ENCODE measurements around the gene CCDC116.
"Not testable (repeated sequence)": the region's sequence is repeated elsewhere in the genome, so short reads cannot be mapped to it uniquely, and the experiment has no call there.

Gene CCDC116

DNA sequence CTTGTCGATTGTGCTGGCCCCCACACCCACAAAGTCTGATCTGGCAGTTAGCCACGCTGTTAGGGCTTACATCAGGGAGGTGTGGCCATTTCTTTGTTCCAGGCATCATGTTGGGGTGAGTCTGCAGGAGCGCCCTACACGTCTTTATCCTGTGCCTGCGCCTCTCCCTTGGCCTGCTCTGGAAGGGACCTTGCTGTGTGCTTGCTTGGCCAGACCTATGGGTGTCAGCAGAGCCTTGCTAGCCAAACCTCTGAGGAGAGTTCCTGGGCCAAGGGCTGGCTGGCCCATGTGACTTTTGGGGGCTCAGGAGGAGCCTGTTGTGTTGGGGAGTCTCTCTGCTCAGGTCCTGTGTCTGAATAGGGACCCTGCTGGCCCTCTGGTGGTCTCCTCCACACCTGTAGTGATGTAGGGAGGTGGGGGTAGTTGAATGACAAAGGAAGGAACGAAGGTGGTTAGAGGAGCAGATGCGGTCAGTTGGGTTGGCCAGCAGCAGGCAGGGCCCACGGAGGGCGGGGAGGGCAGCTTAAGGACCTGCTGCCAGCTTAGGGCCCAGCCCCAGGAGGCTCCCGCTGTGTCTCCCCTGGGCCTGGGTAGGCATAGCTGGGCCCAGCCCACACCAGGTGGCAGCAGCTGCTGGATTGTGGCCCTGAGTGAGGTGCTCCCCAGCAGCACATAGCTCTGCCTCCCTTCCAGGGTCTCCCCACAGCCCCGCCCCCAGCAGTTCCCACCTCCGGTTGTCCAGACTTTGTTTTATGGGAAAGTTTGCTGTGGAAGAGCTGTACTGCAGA is 41.2 kb downstream of the CCDC116 start:
- TF ChIP-seq JUND (IDR thresholded peaks at IDR 0.05; ENCODE audit: low read depth): no peak
- in situ Hi-C loops (cut with HindIII; ENCODE audit: low pct_unique_long_range_greater_than_20kb, low sequenced_read_pairs): no loop called here
- DNase-seq (ENCODE audit: low read depth in 1 of 2, low spot score in 1 of 2): no peak

DNA sequence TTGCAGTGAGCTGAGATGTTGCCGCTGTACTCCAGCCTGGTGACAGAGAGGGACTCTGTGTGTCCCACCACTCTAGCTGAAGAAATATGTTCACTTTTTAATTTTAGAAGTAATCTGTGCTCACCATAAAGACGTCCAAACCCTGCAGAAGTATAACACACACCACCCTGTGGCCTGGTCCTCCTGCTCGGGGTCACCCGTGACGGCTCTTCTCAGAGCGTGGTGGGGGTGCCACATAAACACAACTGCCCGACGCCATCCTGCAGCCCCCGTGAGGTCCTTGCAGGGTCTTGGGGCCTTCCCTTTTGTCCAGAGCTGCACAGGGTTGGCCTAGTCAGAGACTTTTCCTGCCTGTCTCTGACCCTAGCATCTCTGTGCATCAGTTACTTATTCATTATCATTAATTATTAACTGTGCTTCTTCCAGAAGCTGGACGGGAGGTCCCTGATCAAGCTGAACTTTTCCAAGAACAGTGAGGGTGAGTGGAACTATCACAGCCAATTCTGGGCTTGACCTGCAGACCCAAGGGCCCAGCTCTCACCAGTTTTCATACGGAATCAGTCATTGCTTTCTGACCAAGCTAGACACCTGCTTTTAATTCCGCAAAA is 42.2 kb downstream of the CCDC116 start:
- no peak for DNase-seq (ENCODE audit: low read depth in 1 of 2, low spot score in 1 of 2)
- no peak for TF ChIP-seq JUND (IDR thresholded peaks at IDR 0.05; ENCODE audit: low read depth)

DNA sequence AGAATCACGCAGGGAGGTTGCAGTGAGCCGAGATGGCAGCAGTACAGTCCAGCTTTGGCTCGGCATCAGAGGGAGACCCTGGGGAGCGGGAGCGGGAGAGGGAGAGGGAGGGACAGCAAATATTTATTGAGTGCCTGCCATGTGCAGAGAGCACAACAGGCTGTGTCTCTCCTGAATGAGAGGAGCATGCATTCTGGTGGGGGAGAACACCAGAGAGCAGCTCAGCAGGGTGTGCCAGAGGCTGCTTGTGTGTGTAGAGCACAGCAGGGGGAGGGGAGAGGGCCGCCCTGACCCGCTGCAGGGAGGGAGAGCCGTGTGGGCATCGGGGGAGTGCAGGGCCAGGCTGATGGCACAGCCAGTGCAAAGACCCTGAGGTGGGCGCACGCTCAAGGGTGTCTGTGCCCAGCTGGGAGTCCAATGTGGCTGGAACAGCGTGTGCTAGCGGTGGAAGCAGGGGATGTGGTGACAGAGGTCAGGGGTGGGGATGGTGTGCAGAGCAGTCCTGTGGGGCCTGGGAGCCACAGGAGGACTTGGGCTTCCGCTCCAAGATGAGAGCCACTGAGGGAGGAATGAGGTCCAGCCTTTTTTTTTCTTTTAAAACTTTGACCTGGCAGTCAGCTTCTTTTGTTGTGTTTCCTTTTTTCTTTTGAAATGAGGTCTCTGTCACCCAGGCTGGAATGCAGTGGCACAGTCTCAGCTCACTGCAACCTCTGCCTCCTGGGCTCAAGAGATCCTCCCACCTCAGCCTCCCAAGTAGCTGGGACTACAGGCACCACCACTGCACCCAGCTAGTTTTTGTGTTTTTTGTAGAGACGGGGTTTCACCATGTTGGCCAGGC is 45.3 kb downstream of the CCDC116 start:
- TF ChIP-seq JUND (IDR thresholded peaks at IDR 0.05; ENCODE audit: low read depth): no peak
- in situ Hi-C loops (cut with HindIII; ENCODE audit: low pct_unique_long_range_greater_than_20kb, low sequenced_read_pairs): no loop called here
- DNase-seq (ENCODE audit: low read depth in 1 of 2, low spot score in 1 of 2): no peak

More for the DNA sequence above, 42.2 kb downstream of the CCDC116 start:
- in situ Hi-C loops (cut with HindIII; ENCODE audit: low pct_unique_long_range_greater_than_20kb, low sequenced_read_pairs): no loop called here

DNA sequence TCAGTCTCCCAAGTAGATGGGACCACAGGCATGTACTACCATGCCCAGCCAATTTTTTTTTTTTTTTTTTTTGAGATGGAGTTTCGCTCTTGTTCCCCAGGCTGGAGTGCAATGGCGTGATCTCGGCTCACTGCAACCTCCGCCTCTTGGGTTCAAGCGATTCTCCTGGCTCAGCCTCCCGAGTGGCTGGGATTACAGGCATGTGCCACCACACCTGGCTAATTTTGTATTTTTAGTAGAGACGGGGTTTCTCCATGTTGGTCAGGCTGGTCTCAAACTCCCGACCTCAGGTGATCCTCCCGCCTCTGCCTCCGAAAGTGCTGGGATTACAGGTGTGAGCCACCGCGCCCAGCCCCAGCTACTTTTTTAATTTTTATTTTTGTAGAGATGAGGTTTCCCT is 46.3 kb downstream of the CCDC116 start:
- in situ Hi-C loops (cut with HindIII; ENCODE audit: low pct_unique_long_range_greater_than_20kb, low sequenced_read_pairs); DNase-seq (ENCODE audit: low read depth in 1 of 2, low spot score in 1 of 2): not testable (repeated sequence)

DNA sequence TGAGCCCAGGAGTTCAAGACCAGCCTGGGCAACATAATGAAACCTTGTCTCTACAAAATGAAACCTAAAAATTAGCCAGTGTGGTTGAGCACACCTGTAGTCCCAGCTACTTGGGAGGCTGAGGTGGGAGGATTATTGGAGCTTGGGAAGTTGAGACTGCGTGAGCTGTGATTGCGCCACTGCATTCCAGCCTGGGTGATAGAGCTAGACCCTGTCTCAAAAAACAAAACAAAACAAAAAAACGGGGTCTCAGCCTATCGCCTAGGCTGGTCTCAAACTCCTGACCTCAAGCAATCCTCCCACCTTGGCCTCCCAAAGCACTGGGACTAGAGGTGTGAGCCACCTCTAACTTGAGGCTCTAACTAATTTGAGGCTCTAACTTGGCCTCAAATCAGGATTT is 46.8 kb downstream of the CCDC116 start:
- TF ChIP-seq JUND (IDR thresholded peaks at IDR 0.05; ENCODE audit: low read depth): no peak
- in situ Hi-C loops (cut with HindIII; ENCODE audit: low pct_unique_long_range_greater_than_20kb, low sequenced_read_pairs): no loop called here
- no peak for DNase-seq (ENCODE audit: low read depth in 1 of 2, low spot score in 1 of 2)

DNA sequence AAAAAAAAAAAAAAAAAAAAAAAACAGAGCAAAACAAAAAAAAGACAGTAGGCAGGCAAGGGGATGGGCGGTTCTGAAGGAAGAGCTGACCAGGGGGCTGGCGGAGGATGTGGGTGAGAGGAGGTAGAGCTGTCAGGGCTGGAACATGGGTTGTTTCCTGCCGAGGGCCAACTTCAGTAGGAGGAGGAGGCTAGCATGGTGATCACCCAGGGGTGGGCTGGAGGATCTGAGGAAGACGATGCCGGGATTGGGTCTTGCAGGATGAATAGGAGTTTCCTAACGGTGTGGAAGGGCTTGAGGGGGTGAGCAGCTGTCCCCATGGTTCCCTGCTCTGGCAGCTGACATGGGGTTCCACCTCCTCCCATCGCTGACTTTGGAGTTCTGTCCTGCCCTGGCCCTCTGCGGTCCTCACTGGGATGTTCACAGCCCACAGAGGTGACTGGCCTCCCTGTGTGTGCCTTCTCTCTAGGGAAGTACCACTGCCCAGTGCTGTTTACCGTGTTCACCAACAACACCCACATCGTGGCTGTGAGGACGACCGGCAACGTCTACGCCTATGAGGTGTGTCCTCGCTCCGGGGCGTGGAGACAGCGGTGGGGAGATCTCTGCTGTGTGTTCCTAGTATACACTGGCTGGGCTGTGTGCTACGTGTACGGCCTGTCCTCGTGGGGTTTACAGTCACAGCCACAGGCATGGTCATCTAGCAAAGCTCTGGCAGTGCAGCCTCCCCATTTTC is 48.4 kb downstream of the CCDC116 start:
- no peak for DNase-seq (ENCODE audit: low read depth in 1 of 2, low spot score in 1 of 2)
- TF ChIP-seq JUND (IDR thresholded peaks at IDR 0.05; ENCODE audit: low read depth): no peak
- in situ Hi-C loops (cut with HindIII; ENCODE audit: low pct_unique_long_range_greater_than_20kb, low sequenced_read_pairs): no loop called here

DNA sequence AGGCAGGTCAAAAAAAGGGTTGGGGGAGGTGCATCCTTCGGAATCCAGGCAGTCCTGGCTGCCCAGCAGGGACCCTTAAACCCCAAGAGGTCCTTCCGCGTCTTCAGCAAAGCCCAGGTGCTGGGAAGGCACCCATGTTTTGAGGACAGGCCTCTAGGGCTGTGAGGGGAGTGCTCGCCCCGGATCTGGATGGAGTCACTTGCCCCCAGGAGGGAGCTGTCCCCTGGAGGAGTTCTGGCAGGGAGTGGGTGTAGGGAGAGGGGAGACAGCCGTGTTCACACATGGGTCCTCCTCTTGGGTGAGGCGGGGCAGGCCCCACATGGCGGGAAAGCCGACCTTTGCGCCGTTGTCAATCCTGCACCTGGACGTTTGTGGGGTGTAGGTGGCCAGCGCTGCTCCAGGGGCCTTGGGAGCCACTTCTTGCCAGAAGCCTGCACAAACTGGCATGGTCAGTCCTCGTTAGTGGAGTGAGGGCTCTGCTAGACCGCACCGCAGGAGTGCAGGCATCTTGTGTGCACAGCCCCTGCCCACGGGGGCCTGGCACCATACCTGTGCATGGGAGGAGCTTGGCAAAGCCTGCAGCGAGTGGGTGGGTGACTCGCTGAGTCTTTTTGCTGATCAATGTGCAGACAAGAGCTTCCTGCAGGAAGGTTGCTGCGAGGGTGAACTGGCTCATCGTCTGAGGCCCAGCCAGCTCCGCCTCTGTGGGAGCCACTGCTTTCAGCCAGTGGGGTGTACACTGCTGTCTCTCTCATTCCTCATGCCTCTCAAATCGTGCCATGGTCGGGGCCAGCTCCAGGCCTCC is 49.2 kb downstream of the CCDC116 start:
- TF ChIP-seq JUND (IDR thresholded peaks at IDR 0.05; ENCODE audit: low read depth): no peak
- in situ Hi-C loops (cut with HindIII; ENCODE audit: low pct_unique_long_range_greater_than_20kb, low sequenced_read_pairs): no loop called here
- DNase-seq (ENCODE audit: low read depth in 1 of 2, low spot score in 1 of 2): no peak

DNA sequence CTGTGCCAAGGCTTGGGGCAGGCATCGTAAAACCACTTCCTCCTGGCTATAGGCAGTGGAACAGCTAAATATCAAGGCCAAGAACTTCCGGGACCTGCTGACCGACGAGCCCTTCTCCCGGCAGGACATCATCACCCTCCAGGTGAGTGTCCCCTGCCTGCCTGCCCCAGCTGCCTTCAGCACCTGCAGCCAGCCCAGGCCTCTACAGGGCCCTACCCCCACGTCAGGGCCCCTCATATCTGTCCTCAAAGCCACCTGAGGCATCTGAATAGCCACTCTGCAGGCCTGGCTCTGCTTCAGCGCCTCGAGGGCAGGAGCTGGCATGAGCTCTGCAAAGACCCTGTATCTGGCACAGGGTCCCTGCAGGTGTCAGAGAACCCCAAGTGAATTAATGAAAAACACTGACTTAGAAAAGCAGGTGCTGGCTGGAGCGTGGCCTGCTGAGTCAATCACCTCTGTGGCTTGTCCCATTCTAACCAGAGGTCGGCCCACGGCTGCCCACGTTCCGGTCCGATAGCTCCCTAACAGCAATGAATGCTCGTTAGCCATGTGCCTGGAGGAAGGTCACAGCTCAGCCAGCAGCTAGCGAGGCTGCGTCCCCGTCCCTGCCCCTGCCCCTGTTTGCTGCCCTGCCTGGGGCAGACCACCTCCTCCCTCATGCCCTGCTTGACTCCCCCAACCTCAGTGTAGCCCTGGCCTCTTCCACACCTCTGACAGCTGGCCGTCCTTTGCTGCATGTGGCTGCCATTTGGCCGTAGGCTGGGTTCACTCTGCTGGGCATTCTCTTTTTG is 50.0 kb downstream of the CCDC116 start:
- TF ChIP-seq JUND (IDR thresholded peaks at IDR 0.05; ENCODE audit: low read depth): no peak
- DNase-seq (ENCODE audit: low read depth in 1 of 2, low spot score in 1 of 2): no peak
- in situ Hi-C loops (cut with HindIII; ENCODE audit: low pct_unique_long_range_greater_than_20kb, low sequenced_read_pairs): no loop called here

DNA sequence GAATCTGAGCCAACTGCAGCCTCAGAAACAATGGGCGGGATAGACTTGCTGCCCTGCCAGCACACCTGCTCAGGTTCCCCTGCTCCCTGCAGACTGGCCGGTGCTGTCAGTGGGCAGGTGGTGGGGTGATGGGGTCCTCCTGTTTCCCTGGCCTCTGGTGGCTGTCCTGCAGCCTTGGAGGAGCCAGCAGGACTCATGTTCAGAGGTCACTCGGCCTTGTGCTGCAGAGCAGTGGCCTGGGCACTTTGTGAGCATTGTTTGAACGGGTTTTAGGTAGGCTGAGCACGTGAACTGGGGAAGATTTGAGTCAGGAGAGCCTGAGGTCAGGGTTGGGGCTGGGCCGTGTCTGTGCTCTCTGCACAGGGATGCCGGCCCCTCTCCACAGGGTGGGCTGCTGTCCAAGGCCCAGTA is 50.8 kb downstream of the CCDC116 start:
- no peak for DNase-seq (ENCODE audit: low read depth in 1 of 2, low spot score in 1 of 2)
- in situ Hi-C loops (cut with HindIII; ENCODE audit: low pct_unique_long_range_greater_than_20kb, low sequenced_read_pairs): no loop called here

DNA sequence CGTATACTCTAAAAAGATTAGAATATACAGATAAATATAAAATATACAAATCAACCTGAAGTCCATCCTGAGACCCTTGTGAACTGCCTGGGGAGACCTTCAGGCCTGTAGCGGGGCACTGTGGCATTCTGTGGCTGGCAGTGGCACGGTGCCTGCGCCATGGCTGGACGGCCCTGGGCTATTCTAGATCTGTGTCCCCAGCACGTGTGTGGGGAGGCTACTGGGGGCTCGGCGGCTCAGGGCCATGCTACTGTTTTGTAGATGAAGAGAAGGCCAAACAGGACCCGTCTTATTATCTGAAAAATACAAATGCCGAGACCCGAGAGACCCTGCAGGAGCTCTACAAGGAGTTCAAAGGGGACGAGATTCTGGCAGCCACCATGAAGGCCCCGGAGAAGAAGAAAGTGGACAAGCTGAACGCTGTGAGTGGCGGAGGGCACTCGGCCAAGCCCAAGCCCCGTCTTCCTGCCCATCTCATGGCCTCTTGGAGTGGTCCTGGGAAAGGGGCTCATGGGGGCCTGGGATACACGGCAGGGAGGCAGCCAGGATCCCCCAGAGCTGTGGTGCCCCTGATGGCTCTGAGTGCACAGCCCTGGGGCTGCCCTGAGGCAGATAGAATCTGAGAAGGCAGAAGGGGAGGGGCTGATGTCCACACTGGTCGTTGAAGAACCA is 52.1 kb downstream of the CCDC116 start:
- no peak for DNase-seq (ENCODE audit: low read depth in 1 of 2, low spot score in 1 of 2)
- in situ Hi-C loops (cut with HindIII; ENCODE audit: low pct_unique_long_range_greater_than_20kb, low sequenced_read_pairs): no loop called here
- no peak for TF ChIP-seq JUND (IDR thresholded peaks at IDR 0.05; ENCODE audit: low read depth)

More for the DNA sequence above, 50.8 kb downstream of the CCDC116 start:
- no peak for TF ChIP-seq JUND (IDR thresholded peaks at IDR 0.05; ENCODE audit: low read depth)

DNA sequence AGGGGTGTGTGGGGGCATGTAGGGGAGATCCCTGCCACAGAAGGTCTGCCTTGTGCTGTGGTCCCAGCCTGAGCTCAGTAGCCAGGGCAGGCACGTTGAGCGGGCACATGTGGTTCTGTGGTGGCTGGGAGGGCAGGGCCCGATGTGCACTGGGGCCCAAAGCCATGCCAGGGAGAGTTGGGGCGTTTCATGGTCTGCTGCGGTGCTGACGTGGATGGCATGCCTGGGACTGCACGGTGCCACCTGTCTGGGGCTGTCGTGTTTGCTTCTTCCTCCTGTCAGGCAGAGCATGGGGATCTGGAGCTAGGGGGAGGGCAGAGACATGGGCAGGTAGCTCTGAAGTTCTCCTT is 52.6 kb downstream of the CCDC116 start:
- in situ Hi-C loops (cut with HindIII; ENCODE audit: low pct_unique_long_range_greater_than_20kb, low sequenced_read_pairs): no loop called here
- no peak for TF ChIP-seq JUND (IDR thresholded peaks at IDR 0.05; ENCODE audit: low read depth)

More for the DNA sequence above, 52.6 kb downstream of the CCDC116 start:
- DNase-seq (ENCODE audit: low read depth in 1 of 2, low spot score in 1 of 2): no peak
